ENCODE results near the gene STX4.

- TF ChIP-seq NFATC3 (IDR thresholded peaks at IDR 0.05) (no peak), CREB1 (IDR thresholded peaks at IDR 0.05) (no peak), CREB1 (CRISPR knock-in tag; IDR thresholded peaks at IDR 0.05) (no peak), ARHGAP35 (IDR thresholded peaks at IDR 0.05; ENCODE audit: partially characterized antibody) (no peak), POLR2A (conservative IDR thresholded peaks at IDR 0.05) (no peak), SMAD2 (IDR thresholded peaks at IDR 0.05; ENCODE audit: low read depth, low read length) (no peak), REST (IDR thresholded peaks at IDR 0.05; ENCODE audit: borderline replicate concordance) (no peak), REST (CRISPR knock-in tag; IDR thresholded peaks at IDR 0.05; ENCODE audit: low read depth) (no peak), SRSF3 (IDR thresholded peaks at IDR 0.05; ENCODE audit: insufficient read depth, low read length) (no peak), POLR2AphosphoS5 (IDR thresholded peaks at IDR 0.05; ENCODE audit: control insufficient read depth, insufficient read depth, low read depth, low read length) (no peak), WHSC1 (IDR thresholded peaks at IDR 0.05; ENCODE audit: low read length) (no peak), ESRRA (IDR thresholded peaks at IDR 0.05; ENCODE audit: borderline replicate concordance, low read depth) (no peak), ELF1 (tag; IDR thresholded peaks at IDR 0.05) (no peak), NONO (IDR thresholded peaks at IDR 0.05; ENCODE audit: low read depth in 2 of 2, low read length in 1 of 2) (no peak), ADNP (tag; IDR thresholded peaks at IDR 0.05) (no peak)
- TF ChIP-seq, protein P1, sequence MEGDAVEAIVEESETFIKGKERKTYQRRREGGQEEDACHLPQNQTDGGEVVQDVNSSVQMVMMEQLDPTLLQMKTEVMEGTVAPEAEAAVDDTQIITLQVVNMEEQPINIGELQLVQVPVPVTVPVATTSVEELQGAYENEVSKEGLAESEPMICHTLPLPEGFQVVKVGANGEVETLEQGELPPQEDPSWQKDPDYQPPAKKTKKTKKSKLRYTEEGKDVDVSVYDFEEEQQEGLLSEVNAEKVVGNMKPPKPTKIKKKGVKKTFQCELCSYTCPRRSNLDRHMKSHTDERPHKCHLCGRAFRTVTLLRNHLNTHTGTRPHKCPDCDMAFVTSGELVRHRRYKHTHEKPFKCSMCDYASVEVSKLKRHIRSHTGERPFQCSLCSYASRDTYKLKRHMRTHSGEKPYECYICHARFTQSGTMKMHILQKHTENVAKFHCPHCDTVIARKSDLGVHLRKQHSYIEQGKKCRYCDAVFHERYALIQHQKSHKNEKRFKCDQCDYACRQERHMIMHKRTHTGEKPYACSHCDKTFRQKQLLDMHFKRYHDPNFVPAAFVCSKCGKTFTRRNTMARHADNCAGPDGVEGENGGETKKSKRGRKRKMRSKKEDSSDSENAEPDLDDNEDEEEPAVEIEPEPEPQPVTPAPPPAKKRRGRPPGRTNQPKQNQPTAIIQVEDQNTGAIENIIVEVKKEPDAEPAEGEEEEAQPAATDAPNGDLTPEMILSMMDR (IDR thresholded peaks at IDR 0.05 in 2 of 3, conservative IDR thresholded peaks at IDR 0.05 in 1 of 3; ENCODE audit: insufficient read depth in 2 of 3, low read depth in 1 of 3, low read length in 3 of 3) = no peak
Observed at GRCh38 chr16:31029272-31029671, 4.1 kb upstream of the STX4 start.

Data from K562 (cell line).